ENCODE data around the gene COX4I1.

Gene COX4I1

DNA sequence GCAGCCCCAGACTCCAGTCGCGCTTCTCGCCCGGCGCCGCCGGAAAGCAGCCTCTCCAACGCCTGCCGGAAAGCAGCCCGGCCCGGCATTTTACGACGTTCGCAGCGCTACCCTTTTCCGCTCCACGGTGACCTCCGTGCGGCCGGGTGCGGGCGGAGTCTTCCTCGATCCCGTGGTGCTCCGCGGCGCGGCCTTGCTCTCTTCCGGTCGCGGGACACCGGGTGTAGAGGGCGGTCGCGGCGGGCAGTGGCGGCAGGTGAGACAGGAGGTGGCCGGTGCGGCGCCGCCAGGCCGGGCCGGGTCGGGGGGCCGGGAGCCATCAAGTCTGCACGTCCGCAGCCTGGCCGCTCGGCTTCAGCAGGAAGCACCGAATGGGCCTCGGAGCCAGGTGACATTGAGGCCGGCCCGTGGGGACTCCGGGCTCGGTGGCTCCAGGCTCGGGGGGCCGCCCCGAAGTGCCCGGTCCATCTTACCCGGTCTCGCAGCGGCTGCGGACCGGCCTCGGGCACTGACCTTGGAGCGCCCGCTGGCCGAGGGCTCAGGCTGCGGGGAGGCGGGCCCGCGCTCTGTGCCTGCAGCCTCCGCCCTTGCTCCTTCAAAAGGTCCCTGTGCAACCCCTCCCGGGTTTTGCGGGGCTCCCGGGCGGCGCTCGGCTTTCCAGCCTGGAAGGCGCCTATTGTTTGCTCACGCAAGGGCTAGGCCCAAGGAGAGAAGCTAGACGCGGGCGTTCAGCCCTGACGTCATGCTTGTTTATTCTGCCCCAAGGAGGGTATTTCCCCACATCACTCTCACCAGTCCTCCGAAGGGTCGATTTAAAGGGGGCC, at the start of gene COX4I1, which contains the start of gene EMC8:
TSS of gene COX4I1 (plus strand) at position 199 of the 824 bp plus-strand sequence. CDS start 1,511 bp downstream, outside the sequence.
TSS of gene EMC8 (minus strand) at position 48 of the 824 bp plus-strand sequence. CDS start 249 bp downstream, outside the sequence.
- DNase-seq (ENCODE audit: low read depth, low spot score), result peak; percentile 12
- no peaks in the 10 kb centered on the region for H3K9me3 ChIP-seq (ENCODE audit: low read depth, low read length)
- H3K36me3 ChIP-seq (ENCODE audit: insufficient read depth, low read length), result peaks cover 28% of the 10 kb centered on the region
- H3K9ac ChIP-seq (ENCODE audit: insufficient read length), result peak within 1 kb of the TSS; percentile 84
- H3K4me3 ChIP-seq, result peak within 1 kb of the TSS; percentile 81
- peak within 1 kb of the TSS; percentile 54; the same call in 1 of the 2 replicates for H3K27ac ChIP-seq
- TF ChIP-seq POLR2AphosphoS5 (IDR thresholded peaks at IDR 0.05; ENCODE audit: borderline replicate concordance, low read depth, low read length), result peak; percentile 71
- TF ChIP-seq FOXP2 (optimal IDR thresholded peaks at IDR 0.05; ENCODE audit: control extremely low read depth, extremely low read length, insufficient read depth), result no peak

GRCh38 chr16:85749771-85750145, 49.7 kb upstream of the COX4I1 start:
- Histone ChIP-seq H3K36me3 (ENCODE audit: insufficient read depth, low read length) (no peaks in the 10 kb centered on the region), H3K9me3 (ENCODE audit: low read depth, low read length) (no peaks in the 10 kb centered on the region), H3K27ac (no peak overlapping the region), H3K9ac (ENCODE audit: insufficient read length) (no peak overlapping the region), H3K4me3 (peak overlapping the region; percentile 79)
- TF ChIP-seq POLR2AphosphoS5 (IDR thresholded peaks at IDR 0.05; ENCODE audit: borderline replicate concordance, low read depth, low read length) (no peak), EZH2 (IDR thresholded peaks at IDR 0.05) (no peak), FOXP2 (optimal IDR thresholded peaks at IDR 0.05; ENCODE audit: control extremely low read depth, extremely low read length, insufficient read depth) (no peak)
- DNase-seq (ENCODE audit: low read depth, low spot score), result no peak

- Histone ChIP-seq H3K36me3 (ENCODE audit: insufficient read depth, low read length) (no peaks in the 10 kb centered on the region), H3K27ac (no peak overlapping the region), H3K9me3 (ENCODE audit: low read depth, low read length) (no peaks in the 10 kb centered on the region), H3K4me3 (peak overlapping the region; percentile 79), H3K9ac (ENCODE audit: insufficient read length) (no peak overlapping the region)
- DNase-seq (ENCODE audit: low read depth, low spot score), result no peak
- TF ChIP-seq FOXP2 (optimal IDR thresholded peaks at IDR 0.05; ENCODE audit: control extremely low read depth, extremely low read length, insufficient read depth), result no peak
- no peak for TF ChIP-seq EZH2 (IDR thresholded peaks at IDR 0.05)
- TF ChIP-seq POLR2AphosphoS5 (IDR thresholded peaks at IDR 0.05; ENCODE audit: borderline replicate concordance, low read depth, low read length), result no peak; the same call in 1 of the 2 replicates
Measured at GRCh38 chr16:85750146-85750826, 49.2 kb upstream of the COX4I1 start.

DNA sequence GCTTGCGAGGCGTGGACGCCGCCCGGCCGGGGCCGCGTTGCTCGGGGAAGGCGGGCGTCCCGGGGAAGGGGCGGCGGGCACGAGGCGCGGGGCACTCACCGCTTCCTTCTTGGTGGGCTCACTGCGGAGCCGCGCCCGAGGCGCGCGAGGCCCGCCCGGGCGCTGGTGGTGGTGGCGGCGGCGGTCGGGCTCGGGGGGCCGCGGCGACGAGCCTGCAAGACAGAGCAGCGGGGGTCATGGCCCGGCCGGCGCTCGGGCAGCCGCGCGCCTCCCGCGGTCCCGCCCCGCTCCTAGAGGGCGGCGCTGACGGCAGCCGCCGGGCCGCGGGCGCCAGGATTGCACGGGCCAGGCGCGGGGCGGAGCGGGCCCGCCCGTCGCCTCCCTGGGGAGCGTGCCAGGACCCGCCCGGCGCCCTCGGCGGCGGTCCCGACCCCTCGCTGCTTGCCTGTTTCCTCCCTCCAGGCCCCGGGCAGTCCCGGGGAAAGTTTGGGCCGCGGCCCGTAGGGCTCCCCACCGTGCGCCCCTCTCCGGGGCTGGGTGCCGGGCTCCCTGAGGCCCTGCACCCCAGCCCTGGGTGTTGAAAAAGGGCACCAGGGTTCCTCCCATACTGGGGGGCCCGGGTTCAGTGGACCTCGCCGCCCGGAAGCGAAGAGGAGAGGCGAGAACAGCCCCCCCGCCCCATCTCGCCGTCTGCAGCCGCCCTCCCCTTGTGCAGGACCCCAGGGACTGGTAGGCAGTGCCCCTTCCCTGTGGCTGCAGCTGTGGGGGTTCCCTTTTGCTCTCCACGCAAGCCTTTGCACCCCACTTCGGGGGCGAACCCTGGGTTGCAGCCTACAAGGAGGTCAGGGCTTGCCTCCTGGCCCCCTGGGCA, 48.4 kb upstream of the COX4I1 start, which contains the start of gene C16orf74:
TSS of gene C16orf74 (minus strand) at position 270 of the 871 bp plus-strand sequence. CDS start 15,879 bp downstream, outside the sequence.
- Histone ChIP-seq H3K36me3 (ENCODE audit: insufficient read depth, low read length) (no peaks in the 10 kb centered on the region), H3K9me3 (ENCODE audit: low read depth, low read length) (no peaks in the 10 kb centered on the region), H3K9ac (ENCODE audit: insufficient read length) (no peak within 1 kb of the TSS), H3K27ac (no peak within 1 kb of the TSS), H3K4me3 (peak within 1 kb of the TSS; percentile 79)
- DNase-seq (ENCODE audit: low read depth, low spot score), result no peak
- no peak for TF ChIP-seq FOXP2 (optimal IDR thresholded peaks at IDR 0.05; ENCODE audit: control extremely low read depth, extremely low read length, insufficient read depth)
- no peak for TF ChIP-seq POLR2AphosphoS5 (IDR thresholded peaks at IDR 0.05; ENCODE audit: borderline replicate concordance, low read depth, low read length)
- no peak for TF ChIP-seq EZH2 (IDR thresholded peaks at IDR 0.05)

- no peaks in the 10 kb centered on the region for H3K9me3 ChIP-seq (ENCODE audit: low read depth, low read length)
- no peak for TF ChIP-seq FOXP2 (optimal IDR thresholded peaks at IDR 0.05; ENCODE audit: control extremely low read depth, extremely low read length, insufficient read depth)
- no peak for TF ChIP-seq POLR2AphosphoS5 (IDR thresholded peaks at IDR 0.05; ENCODE audit: borderline replicate concordance, low read depth, low read length)
- TF ChIP-seq EZH2 (IDR thresholded peaks at IDR 0.05), result no peak
- no peaks in the 10 kb centered on the region for H3K36me3 ChIP-seq (ENCODE audit: insufficient read depth, low read length)
- H3K27ac ChIP-seq, result no peak overlapping the region
- no peak overlapping the region for H3K9ac ChIP-seq (ENCODE audit: insufficient read length)
- H3K4me3 ChIP-seq, result no peak overlapping the region
- DNase-seq (ENCODE audit: low read depth, low spot score), result no peak
Measured at GRCh38 chr16:85751698-85752501, 47.6 kb upstream of the COX4I1 start.

GRCh38 chr16:85752511-85753420, 46.7 kb upstream of the COX4I1 start:
- H3K9me3 ChIP-seq (ENCODE audit: low read depth, low read length), result no peaks in the 10 kb centered on the region
- H3K9ac ChIP-seq (ENCODE audit: insufficient read length), result no peak overlapping the region
- H3K4me3 ChIP-seq, result no peak overlapping the region
- no peak overlapping the region for H3K27ac ChIP-seq
- DNase-seq (ENCODE audit: low read depth, low spot score), result no peak
- TF ChIP-seq POLR2AphosphoS5 (IDR thresholded peaks at IDR 0.05; ENCODE audit: borderline replicate concordance, low read depth, low read length) (no peak), FOXP2 (optimal IDR thresholded peaks at IDR 0.05; ENCODE audit: control extremely low read depth, extremely low read length, insufficient read depth) (no peak), EZH2 (IDR thresholded peaks at IDR 0.05) (no peak)
- H3K36me3 ChIP-seq (ENCODE audit: insufficient read depth, low read length), result no peaks in the 10 kb centered on the region

Data from SK-N-MC (cell line).